D341Med (cell line): Measurements from ENCODE around the gene OTUB2.
"Not testable (repeated sequence)": the region's sequence is repeated elsewhere in the genome, so short reads cannot be mapped to it uniquely, and the experiment has no call there.

Source experiments
- DNase-seq: peaks from one replicate; pipeline ENCODE4 v3.0.0; 2012; ENCODE audit warnings: low spot score

Gene OTUB2

DNA sequence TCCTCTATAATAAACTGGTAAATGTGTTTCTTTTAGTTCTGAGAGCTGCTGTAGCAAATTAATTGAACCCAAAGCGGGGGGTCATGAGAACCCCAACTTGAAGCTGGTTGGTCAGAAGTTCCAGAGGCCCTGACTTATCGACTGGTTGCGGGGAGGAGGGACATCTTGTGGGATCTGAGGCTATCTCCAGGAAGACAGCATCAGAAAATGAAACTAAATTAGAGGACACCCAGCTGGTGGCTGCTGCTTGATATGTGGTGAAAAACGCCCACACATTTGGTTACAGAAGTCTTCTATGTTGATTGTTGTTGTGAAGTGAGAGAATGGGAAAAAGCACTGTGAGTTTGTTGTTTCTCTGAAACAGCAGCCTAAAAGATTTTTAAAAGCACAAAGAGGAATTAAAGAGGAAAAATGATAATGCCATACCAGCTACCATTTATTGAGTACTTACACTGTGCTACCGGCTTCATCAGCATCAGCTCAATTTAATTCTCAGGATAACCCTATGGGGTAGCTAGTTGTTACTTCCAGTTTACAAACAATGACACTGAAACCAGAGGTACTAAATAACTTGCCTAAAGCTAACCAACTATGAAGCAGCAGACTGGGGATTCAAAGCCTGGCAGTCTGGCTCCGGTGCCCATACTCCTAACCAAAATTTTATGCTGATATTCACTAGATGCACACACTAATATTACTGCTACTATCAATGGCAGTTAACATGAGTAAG, 30.6 kb downstream of the OTUB2 start:
- no peak for DNase-seq

DNA sequence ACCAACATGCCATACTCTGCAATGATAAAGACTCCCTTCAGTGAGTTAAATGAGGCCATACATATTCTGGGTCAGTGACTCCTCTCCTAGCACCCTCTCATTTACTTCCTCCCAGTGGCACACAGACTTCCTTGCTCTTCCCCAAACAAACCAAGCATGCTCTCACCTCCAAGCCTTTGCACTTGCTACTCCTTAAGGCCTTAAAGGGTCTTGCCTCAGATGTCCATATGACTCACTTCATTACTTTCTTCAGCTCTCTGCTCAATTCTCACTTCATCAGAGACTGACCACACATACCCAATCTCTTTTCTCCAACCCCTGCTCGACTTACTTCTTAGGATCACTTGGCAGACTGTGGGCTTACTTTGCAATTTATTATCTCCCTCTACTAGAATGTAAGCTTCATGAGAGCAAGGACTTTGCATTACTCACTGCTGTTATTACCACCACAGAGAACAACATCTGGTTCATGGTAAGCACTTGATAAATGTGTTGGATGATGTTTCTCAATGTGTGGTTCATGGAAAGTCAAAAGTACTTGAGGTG, 32.1 kb downstream of the OTUB2 start:
- no peak for DNase-seq

GRCh38 chr14:94058674-94059138, 32.6 kb downstream of the OTUB2 start:
- DNase-seq: no peak

- DNase-seq: no peak
Observed at GRCh38 chr14:94059998-94060397, 33.9 kb downstream of the OTUB2 start.

DNA sequence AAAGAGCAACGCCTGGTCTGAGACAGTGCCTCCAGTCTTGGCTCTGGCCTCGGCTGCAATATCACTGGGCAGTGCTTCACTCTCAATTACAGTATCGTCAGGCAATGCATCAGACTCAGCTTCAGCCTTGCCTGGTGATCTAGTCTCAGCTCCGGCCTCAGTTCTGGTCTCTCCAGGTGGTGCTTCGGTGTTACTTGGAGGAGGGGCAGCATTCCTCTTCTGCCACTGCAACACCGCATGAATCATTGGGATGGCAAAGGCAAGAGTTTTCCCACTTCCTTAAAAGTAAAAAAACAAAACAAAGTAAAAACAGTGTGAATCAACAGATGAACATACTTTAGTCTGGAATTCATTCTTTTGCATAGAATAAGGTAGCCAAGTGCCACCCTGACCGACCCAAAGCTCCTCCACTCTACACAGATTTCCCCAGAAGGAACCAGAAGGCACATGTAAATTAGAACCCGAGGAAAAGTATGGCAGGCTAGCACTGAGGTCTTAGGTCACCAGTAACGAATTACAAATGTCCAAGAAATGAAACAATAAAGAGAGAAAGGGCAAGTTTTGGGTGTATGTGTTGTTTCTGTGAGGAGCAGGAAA, 36.3 kb downstream of the OTUB2 start:
- peak; percentile 10 for DNase-seq

DNA sequence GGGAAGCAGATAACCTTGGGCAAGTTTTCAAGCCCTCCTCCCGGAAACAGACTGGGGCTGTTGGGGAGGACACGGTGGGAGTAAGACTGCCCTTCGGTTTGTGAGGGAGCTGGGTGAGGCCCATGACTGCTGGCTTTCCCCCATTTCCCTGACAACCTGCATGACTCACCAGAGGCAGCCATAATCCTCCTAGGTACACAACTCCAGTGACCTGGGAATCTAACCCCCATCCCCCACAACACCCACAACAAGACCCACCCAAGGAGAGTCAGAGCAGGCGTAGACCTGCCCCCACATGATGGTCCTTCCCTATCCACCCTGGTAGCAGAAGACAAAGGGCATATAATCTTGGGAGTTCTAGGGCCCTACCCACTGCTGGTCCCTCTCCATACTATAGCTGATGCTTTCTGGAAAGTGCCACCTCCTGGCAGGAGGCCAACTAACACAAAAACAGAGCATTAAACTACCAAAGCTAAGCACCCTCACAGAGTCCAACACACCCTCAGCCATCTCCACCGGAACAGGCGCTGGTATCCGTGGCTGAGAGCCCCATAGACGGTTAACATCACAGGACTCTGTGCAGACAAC, 40.0 kb downstream of the OTUB2 start:
- no peak for DNase-seq

GRCh38 chr14:94072076-94072475, 45.9 kb downstream of the OTUB2 start:
- DNase-seq: not testable (repeated sequence)

GRCh38 chr14:94074534-94074933, 48.4 kb downstream of the OTUB2 start:
- no peak for DNase-seq

- DNase-seq: no peak
Observed at GRCh38 chr14:94075008-94075407, 48.9 kb downstream of the OTUB2 start.

GRCh38 chr14:94077111-94077821, 51.1 kb downstream of the OTUB2 start:
- DNase-seq: no peak

DNA sequence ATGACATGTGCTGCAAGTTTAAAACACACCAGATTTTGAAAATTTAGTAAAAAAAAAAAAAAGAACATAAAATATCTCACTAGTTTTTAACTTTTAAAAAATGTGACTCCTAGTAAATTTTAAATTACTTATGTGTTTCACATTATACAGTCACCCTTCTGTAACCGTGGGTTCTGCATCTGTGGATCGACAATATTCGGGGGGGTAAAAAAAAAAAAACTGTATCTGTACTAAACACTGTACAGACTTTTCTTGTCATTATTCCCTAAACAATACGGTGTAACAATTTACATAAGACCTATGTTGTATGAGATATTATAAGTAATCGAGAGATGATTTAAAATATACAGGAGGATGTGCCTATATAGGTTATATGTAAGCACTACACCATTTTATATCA, 51.7 kb downstream of the OTUB2 start:
- no peak for DNase-seq

DNA sequence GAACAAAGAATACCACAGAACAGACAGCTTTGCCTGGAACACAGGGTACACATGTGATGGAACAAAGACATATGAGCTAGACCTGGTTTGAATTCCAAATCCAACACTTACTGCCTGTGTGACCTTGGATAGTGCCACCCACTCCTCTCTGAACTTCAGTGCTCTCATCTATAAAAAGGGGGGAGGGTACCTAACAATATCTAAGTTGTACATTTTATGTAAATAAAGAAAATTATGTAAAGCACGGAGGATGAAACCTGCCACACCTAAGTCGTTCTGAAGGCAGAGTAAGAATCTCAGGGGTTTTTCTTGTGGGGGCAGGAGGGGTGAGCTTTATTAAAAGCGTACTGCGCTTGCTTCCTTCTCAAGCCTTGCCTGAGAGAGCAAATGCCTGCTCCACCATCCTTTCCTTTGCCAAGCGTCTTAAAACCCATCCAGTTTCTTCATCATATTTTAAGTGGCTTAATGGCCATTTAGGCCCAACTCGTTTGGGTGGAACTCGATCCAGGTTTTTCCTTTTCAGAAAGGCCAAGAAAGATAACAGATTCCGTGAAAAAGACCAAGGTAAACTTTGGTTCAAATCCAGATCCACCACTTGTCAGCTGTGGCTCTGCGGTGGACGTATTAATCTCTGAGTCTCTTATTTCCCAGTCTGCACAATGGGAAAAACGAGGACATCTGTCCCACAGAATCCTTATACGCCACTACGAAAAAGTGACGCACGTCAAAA, 53.9 kb downstream of the OTUB2 start:
- DNase-seq: no peak

DNA sequence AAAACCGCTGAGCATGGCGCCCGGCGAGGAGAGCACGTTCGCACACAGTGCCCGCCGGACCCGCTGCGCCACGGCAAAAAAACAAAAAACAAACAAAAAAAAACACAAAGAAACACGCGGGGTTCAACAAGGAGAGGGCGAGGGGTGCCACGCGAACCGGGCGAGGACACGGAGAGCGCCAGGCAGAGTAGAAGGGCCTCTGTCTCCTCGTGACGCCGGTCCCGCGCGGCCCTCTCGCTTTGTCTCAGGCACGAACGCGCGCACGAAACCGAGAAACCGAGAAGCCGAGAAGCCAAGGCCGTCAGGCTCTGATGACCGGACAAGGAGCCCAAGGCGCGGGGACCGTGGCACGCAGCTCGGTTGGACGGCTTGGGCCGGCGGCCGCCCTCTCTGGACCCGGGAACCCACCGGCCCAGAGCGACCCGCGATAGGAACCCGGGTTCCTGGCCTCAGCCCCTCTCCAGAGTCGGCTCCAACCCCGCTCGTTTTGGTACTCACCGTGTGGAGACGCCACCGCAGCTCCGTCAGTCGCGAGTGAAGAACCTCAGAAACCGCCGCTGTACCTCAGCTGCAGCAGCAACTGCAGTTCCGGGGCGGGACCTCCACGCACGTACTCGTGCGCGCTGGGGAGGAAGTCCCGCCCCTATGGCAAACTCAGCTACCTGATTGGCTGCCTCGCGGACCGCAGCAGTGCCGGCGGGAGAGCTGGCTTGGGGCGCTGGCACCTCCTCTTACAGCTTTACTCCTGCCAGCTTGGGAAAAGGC, 54.7 kb downstream of the OTUB2 start, which contains the start of the genes DDX24 and IFI27L1:
Gene DDX24, minus strand, starts transcription at position 582 of the 765 bp plus-strand sequence. CDS start 1,460 bp downstream, outside the sequence.
Gene IFI27L1, plus strand, starts transcription at position 690 of the 765 bp plus-strand sequence. CDS start 15,628 bp downstream, outside the sequence.
- DNase-seq: peak; percentile 99

- no peak for DNase-seq
Observed at GRCh38 chr14:94081386-94081820, 55.3 kb downstream of the OTUB2 start.

DNA sequence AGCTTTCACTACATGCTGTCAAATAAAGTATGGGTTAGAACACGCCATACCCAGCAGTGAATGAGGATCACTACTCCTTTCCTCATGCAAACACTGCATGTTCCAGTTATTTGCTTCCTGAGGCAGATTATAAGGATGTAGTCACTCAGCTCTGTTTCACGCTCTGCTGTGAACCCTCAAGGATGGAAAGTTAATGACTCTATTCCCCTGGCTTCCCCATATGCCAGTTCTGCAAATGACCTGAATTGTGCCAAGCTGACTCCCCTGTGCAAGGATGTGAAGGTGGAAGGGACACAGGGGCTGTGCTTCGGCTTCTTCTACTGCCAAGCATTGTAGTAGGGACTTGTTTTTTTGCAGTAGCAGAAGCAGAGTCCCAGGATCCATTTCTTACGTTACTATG, 61.8 kb downstream of the OTUB2 start:
- no peak for DNase-seq

- no peak for DNase-seq
Observed at GRCh38 chr14:94088516-94088915, 62.4 kb downstream of the OTUB2 start.

- no peak for DNase-seq
Observed at GRCh38 chr14:94089479-94089878, 63.3 kb downstream of the OTUB2 start.

DNA sequence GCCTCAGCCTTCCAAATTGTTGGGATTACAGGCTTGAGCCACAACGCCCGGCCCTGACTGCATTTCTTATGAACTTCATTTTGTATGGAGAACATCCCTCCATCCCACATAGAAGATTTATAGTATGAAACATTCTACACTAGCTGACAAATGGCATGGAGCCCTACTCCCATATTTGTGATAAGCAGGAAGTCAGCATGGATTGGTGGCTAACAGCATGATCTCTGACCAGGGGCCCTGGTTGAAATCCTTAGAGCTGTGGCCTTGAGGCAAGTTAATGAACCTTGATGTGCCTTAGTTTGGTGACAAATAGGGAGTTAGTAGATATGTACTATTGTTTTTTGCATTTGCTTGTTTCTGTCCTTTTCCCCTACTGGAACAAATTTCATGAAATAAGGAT, 67.3 kb downstream of the OTUB2 start:
- DNase-seq: no peak

GRCh38 chr14:94097091-94097490, 71.0 kb downstream of the OTUB2 start:
- DNase-seq: no peak
